ENCODE measurements around the gene WBP1L. TPM values are rescaled to one million over a fixed set of nuclear protein-coding genes. Genes with fewer than 3 reads are reported as not detected.

Gene WBP1L
- total and polyA plus RNA-seq, 12 donors: 14.3 to 33.3 (median 20.7) TPM

DNA sequence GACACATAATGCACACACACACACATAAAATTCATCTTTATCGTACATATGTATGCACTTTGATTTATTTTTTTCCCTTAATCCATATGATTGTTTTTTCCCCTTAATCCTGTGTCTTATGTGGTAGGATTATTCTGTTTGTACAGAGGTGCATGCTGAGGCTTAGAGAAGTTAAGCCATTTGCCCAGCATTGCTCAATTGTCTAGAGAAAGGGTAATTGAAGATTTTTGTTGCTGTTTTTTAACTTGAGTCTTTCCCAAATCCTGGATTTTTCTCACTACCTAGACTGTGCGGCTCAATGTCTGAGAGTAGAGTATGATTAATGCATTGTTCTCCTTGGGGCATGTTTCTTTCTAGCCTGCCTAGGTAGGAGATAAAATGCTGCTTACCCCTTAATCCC lies 35.0 kb downstream of the WBP1L start:
- Histone ChIP-seq H3K9me3 (no peaks in the 10 kb centered on the region), H3K4me1 (peaks cover 52 to 100% (median 91%) of the 10 kb centered on the region in 9 donors), H3K4me3 (peak overlapping the region in 4 of 10 donors; percentile 48 to 67 (median 64)), H3K27me3 (no peaks in the 10 kb centered on the region), H3K27ac (peak overlapping the region in 9 of 10 donors; percentile 57 to 99 (median 97)), H3K36me3 (peaks cover 0 to 3% (median 0%) of the 10 kb centered on the region in 9 donors)
- 84 to 87% methylated on average over 2 of the region's 2 CpGs for WGBS, 2 donors
- ATAC-seq: no peak
- DNase-seq: no peak
- intact Hi-C loops (cut with DNase I): loop anchor here in 2 of 10 donors (5.0 kb wide), 2 partner anchors 36 to 39 kb away; partner anchors contain the start of gene WBP1L (in 2 of the 2)
- TF ChIP-seq, protein P1, sequence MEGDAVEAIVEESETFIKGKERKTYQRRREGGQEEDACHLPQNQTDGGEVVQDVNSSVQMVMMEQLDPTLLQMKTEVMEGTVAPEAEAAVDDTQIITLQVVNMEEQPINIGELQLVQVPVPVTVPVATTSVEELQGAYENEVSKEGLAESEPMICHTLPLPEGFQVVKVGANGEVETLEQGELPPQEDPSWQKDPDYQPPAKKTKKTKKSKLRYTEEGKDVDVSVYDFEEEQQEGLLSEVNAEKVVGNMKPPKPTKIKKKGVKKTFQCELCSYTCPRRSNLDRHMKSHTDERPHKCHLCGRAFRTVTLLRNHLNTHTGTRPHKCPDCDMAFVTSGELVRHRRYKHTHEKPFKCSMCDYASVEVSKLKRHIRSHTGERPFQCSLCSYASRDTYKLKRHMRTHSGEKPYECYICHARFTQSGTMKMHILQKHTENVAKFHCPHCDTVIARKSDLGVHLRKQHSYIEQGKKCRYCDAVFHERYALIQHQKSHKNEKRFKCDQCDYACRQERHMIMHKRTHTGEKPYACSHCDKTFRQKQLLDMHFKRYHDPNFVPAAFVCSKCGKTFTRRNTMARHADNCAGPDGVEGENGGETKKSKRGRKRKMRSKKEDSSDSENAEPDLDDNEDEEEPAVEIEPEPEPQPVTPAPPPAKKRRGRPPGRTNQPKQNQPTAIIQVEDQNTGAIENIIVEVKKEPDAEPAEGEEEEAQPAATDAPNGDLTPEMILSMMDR (IDR thresholded peaks at IDR 0.05): no peak

DNA sequence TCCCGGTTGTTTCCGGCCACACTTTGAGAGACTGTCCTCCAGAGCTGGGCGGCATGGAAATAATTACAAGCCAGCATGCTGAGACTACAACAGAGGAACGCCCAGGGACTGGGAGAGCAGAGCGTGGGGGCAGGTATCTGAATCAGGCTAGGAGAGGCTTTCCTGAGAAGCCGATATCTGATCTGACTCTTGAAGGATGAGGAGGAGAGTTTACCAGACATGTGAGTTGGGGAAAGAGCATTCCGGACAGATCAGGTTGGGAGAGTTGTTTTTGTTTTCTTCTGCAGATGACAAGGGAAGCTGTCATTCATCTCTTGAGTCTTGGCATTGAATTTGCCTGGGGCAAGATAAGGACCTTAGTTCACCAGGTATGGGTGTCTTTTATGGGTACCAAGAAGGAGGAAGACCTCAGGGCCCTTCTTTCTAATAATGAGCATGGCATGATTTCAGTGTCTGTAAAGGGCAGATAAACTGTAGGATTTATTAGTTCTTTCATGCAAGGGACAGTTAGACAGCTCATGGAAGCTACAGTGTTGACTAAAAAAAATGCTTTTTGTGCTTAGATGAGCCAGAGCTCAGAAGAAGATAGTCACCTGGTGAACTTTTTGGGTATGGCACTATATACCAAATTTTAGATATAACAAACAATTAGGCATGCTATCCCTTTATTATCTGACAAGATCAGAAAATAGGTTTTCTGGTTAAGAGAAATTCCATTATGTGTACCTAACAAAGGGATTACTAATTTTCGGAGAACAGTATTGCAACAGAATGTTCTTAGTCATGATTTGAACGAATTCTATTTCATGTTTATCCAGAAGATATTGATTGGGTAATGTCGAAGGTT lies 36.2 kb downstream of the WBP1L start:
- intact Hi-C loops (cut with DNase I): loop anchor here in 2 of 10 donors (5.0 kb wide), 2 partner anchors 37 to 38 kb away; partner anchors contain the start of gene WBP1L (in 2 of the 2)
- ATAC-seq (no peak), DNase-seq (peak in 1 of 2 donors; percentile 38)
- Histone ChIP-seq H3K4me1 (peaks cover 47 to 100% (median 91%) of the 10 kb centered on the region in 9 donors), H3K9me3 (no peaks in the 10 kb centered on the region), H3K27me3 (no peaks in the 10 kb centered on the region), H3K36me3 (peaks cover 0 to 3% (median 0%) of the 10 kb centered on the region in 9 donors), H3K4me3 (peak overlapping the region in 2 of 10 donors; percentile 4 to 61), H3K27ac (peak overlapping the region; percentile 83 to 99 (median 97))
- WGBS, 2 donors: 59 to 63% methylated on average over 10 of the region's 10 CpGs
- TF ChIP-seq, protein P1 (IDR thresholded peaks at IDR 0.05): no peak

DNA sequence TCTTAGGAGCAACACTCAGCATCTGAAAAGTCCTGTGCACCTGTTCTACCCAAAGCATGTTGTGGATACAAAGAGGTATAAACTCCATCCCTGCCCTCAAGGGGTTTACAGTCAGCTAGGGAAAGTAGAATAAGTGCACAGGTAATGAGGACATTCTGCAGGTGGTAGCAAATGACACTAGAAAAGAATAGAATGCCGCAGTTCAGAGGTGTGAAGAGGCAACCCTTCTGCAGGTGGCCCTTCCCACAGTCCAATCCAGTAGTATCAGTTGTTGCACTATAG lies 36.7 kb downstream of the WBP1L start:
- intact Hi-C loops (cut with DNase I): no loop called here
- no peaks in the 10 kb centered on the region for H3K27me3 ChIP-seq
- DNase-seq: no peak
- peaks cover 0 to 3% (median 0%) of the 10 kb centered on the region in 9 donors for H3K36me3 ChIP-seq
- H3K4me3 ChIP-seq: peak overlapping the region in 1 of 10 donors; percentile 1
- TF ChIP-seq, protein P1 (IDR thresholded peaks at IDR 0.05): no peak
- peak overlapping the region; percentile 74 to 99 (median 96) for H3K27ac ChIP-seq
- ATAC-seq: no peak
- peaks cover 46 to 100% (median 91%) of the 10 kb centered on the region in 9 donors for H3K4me1 ChIP-seq
- no peaks in the 10 kb centered on the region for H3K9me3 ChIP-seq
- WGBS, 2 donors: 84 to 98% methylated on average over 1 of the region's 1 CpG

DNA sequence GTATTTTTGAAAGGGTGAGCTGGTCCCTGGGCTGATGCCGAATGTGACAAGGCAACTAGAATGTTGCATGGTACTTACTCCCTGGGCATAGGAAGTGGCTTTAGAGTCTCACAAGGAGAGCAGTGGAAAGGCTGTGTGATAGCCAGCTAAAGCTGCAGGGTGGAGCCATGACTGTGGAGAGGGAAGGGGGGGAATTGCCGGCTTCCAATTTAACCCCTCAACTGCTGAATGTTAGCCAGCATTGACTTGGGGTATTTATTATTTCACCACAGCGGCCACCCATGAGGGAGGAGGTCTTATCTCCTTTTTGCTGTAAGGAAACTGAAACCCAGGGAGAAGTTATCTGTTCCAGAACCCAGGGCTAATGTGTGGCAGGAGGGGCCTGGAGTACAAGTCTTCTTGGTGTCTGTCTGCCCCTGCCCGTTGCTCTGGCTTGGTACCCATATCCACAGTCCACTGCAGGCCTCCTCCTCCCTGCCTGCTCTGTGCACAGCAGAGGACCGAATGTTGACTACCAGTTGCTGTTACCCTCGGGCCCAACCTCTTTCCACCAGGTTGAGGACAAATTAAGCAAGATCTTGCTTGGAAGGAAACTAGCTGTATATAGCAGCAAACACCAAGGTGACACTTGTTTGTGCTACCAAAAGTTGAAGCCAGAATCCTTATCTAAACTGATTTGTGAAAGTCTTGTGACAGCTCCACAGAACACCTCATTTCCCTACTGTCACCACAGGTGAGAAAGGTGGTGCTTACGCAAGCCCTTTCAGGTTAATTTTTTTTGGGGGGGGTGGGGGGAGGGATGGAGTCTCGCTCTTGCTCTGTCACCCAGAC lies 37.6 kb downstream of the WBP1L start:
- no peaks in the 10 kb centered on the region for H3K9me3 ChIP-seq
- H3K27ac ChIP-seq: peak overlapping the region; percentile 74 to 99 (median 96)
- WGBS, 2 donors: 26 to 29% methylated on average over 8 of the region's 8 CpGs
- intact Hi-C loops (cut with DNase I): no loop called here
- no peaks in the 10 kb centered on the region for H3K27me3 ChIP-seq
- ATAC-seq: peak in 1 of 8 donors; percentile 13
- TF ChIP-seq, protein P1 (IDR thresholded peaks at IDR 0.05): no peak
- peaks cover 48 to 100% (median 94%) of the 10 kb centered on the region in 9 donors for H3K4me1 ChIP-seq
- peak overlapping the region in 3 of 10 donors; percentile 6 to 26 (median 10) for H3K4me3 ChIP-seq
- H3K36me3 ChIP-seq: peaks cover 0 to 3% (median 0%) of the 10 kb centered on the region in 9 donors
- peak in 1 of 2 donors; percentile 56 for DNase-seq

All from heart right ventricle (tissue), 16 donors.